Measurements from ENCODE around the gene HYLS1.

The HYLS1 gene

DNA sequence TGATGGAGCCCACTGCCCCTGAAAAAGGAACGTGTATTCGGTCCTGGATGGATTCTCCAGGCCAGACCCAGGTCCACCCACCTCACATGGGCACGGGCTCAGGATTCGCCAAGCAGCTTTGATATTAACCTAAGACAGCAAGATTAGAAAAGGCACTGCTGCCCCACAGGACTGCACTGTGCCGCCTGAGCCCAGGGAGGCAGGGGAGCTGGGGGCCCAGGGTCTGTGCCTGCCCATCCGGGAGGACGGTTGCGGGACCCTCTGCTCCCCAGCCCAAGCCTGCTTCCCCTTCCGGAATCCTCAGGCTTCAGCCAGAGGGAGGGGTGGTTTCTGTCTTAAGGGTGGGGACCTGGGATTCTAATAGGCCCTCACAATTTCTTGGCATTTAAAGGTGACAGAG is 44.8 kb downstream of the HYLS1 start:
- no peak for DNase-seq (ENCODE audit: extremely low read depth in 1 of 2, low read depth in 1 of 2)

DNA sequence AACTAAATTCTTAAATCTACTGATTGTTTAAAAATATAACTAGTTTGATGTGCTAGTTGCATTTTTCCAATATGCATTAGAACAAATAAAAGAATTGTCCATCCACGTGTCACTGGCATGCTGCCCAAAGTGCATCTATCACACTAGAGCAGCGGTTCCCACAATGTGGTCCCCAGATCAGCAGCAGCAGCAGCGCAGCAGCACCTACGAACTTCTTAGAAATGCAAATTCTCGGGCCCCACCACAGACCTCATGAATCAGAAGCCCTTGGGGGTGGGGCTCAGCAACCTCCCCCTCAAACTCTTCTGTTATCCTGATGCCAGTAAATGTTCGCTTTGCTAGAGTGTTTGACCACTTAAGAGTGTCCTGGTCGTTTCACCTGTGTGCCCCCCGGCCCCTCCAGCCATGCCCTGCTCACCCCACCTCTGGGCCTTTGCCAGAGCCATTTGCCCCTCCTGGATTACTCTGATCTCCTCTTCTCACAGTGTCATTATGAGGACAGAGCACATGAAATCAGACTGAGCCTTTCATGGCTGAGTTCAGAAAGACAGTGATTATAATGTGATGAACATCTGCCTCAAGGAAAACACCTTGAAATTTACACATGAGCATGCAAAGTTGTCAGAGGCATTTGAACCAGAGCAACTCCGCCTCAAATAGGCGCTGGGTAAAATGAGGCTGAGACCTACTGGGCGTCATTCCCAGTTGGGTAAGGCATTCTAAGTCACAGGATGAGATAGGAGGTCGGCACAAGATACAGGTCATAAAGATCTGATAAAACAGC is 45.8 kb downstream of the HYLS1 start:
- peak in 1 of 2 donors; percentile 53 for DNase-seq (ENCODE audit: extremely low read depth in 1 of 2, low read depth in 1 of 2)

DNA sequence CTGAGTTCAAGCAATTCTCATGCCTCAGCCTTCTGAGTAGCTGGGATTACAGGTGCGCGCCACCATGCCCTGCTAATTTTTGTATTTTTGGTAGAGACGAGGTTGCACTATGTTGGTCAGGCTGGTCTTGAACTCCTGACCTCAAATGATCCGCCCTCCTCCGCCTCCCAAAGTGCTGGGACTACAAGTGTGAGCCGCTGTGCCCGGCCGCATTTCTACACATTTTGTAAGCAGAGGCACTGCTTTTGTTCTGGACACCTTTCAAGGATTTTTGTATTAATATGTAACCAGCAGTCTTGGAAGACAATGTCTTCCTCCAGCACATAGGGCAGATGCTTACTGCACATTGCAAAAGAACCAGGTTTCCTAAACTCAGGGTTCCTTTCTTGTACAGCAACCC is 47.0 kb downstream of the HYLS1 start:
- no peak for DNase-seq (ENCODE audit: extremely low read depth in 1 of 2, low read depth in 1 of 2)

DNA sequence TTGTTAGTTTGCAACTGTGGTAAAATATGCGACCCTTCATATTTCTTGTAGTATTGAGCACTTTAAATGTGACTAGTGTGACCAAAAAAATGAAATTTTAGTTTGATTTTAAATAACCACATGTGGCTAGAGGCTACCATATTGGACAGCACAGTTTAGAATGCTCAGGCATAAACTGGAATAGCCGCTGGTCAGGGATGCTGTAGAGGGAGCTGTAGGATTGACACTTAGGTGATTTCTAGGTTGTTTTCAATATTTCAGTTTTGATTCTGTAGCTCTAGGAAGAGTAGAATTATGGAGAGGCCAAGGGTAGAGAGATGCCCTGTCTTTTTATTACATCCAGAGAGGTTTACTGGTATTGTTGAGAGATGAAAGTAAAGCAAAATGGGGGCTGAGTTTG is 47.6 kb downstream of the HYLS1 start:
- DNase-seq (ENCODE audit: extremely low read depth in 1 of 2, low read depth in 1 of 2): no peak

DNA sequence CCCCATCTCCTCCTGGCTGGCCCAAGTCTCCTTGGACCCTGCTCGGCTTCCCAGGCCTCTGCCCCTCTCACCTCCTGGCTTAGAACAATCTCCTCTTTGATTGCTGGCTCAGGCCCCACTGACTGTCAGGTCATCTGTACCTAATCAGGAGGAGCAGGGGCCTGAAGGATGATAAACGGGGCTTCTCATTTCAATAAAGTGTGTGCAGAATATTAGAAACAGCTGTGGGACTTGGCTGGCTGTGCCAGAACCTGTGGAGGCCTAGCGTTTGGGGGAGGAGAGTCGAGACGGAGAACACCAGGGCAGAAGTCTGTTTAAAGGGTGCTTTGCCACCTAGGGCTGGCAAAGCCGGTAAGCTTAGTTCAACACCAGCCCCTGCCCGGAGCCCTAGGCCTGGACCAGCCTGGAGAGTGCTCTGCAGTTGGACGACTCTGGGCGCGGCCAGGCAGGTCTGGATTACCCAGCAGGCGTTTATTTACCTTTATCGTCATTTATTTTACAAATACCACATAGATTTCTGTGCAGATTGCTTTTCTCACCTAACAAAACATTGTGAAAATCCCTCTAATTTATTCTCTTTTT is 48.2 kb downstream of the HYLS1 start:
- DNase-seq (ENCODE audit: extremely low read depth in 1 of 2, low read depth in 1 of 2): no peak

DNA sequence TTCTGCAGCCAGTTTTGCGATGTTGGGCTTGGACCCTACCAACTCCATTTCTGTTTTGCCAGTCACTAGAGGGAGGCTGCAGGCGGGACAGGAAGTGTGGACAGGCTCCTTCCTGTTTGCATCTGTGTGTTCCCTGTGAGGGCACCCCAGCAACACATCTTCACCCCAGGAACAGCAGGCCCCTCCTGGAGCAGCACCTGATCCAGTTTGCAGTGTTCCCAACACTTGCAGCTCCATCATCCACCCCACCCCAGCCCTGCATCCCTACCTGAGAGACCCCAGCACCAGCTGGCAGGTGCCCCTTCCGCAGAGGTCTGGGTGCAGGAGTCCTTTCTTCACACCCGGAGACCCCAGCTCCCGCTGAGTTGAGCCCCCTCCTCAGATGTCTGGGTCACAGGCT is 51.0 kb downstream of the HYLS1 start:
- DNase-seq (ENCODE audit: extremely low read depth in 1 of 2, low read depth in 1 of 2): no peak

DNA sequence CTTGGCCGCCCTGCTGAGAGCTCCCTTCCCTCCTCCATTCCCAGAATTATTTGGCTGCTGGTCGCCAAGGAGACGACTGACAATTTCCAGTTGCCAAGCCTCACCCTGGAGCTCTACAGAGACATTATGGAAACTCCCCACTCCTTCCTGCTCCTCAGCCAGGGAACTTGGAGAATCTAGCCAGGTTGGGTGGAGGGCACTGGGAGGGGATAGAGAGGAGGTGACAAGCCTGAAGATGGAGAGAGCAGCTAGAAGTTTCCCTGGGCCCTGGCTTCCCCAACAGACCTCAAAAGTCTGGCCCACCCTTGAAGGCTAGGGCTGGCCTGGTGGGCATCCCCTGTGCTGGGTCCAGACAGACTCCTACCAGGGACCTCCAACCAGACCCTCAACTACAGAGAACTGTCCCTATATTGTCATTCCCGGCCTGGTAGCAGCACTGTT is 51.6 kb downstream of the HYLS1 start:
- no peak for DNase-seq (ENCODE audit: extremely low read depth in 1 of 2, low read depth in 1 of 2)

DNA sequence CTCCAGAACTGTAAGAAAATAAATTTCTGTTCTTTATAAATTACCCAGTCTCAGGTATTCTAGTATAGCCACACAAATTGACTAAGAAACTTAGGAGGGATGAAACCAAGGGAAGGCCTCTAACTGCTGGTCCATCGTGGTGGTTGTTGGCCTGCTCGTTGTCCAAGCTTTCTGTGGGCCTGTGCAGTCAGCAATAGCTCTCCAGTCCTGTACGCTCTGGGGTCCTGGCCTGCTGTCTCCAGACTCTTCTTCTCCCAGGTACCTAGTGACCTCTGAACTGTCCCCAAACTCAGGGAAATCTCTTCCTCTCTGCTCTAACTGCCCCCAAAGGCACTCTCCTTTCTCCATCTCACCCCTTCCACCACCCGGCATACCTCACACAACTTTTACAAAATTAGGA is 52.7 kb downstream of the HYLS1 start:
- no peak for DNase-seq (ENCODE audit: extremely low read depth in 1 of 2, low read depth in 1 of 2)

DNA sequence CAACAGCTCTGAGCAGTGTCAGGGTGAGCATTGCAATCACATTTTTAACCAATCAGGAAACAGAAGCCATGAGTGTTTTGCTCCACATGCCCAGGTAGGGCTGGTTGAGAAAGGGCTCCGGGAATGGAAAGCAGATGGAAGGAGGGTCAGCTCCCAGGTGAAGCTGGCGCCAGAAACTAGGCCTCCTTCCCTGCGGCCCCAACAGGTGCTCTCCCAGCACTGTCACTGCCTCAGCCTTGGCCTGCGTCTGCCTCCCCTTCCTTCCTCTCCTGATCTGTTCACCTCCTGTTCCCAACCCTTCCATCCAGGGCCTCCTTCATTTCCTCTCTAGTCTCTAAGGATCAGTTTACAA is 53.8 kb downstream of the HYLS1 start:
- no peak for DNase-seq (ENCODE audit: extremely low read depth in 1 of 2, low read depth in 1 of 2)

DNA sequence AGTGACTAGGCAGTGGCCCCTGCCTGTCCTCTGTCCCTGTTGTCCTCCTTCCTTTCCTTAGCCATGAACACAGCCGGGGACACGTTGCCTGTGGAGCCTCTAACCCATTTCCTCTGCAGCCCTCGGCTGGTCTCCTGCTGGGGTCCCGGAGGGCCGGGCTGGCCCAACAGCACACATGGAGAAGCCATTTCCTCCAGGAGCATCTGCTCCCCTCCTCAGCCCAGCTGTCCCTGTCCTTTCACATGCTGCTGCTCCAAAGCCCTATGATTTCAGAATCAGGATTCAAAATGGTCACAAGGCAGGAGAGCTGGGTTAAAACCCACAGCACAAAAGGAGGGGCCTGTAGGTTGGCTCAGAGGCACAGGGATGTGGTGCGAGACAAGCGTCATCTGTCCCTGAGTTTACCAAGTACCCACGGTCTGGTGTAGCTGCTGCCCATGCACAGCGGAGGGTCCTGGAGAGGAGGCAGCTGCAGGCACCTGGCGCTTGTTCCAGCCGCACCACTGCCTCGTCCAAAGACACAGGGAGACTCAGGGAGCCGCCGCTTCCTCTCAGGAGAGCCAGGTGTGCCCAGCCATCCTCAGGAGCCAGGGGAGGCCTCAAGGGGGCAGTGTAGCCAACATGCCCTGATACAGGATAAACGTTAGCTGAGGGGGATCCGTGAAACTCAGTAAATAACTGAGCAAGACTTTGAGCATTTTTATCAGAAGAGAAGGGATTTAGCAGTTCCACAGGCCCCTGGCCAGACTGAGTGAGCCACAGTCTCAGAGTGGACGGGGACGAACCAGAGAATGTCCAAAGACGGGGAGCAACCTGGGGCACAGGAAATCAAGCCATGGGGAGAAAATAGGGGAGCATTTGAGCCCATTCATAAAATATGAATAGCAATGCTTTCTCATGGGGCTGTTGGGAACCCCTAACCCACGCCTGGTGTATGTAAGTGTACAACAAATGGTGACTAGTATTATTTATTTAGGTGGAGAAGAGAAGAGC is 54.4 kb downstream of the HYLS1 start:
- DNase-seq (ENCODE audit: extremely low read depth in 1 of 2, low read depth in 1 of 2): peak in 1 of 2 donors; percentile 25

DNA sequence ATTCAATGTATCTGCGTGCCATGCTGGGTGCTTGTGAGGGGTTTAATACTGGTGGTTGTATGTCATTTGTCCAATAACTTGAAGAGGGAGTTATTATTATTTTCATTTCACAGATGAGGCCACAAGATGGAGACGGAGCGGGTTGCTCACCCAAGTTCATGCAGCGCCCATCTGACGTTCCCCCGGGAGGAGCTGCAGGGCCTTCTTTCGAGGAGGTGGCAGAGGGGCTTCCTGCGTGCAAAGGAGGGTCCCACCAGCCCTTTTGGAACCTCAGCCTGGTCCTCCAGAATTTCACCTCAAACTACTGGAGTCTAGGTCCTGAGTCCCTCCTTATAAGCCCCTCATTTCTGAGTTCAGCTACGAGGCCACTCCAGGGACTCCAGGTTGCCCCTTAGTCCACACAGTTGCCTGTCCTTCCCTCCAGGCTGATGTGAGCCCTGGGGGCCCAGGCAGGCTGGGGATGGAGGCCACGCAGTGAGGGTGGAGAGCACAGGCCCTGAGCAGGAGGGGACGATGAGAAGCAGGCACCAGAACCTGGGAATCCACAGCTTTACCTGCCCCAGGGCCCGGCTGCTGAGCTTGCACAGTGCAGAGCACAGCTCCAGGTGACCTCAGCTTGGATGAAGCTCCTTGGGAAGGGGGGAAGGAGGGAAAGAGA is 55.4 kb downstream of the HYLS1 start:
- DNase-seq (ENCODE audit: extremely low read depth in 1 of 2, low read depth in 1 of 2): no peak

DNA sequence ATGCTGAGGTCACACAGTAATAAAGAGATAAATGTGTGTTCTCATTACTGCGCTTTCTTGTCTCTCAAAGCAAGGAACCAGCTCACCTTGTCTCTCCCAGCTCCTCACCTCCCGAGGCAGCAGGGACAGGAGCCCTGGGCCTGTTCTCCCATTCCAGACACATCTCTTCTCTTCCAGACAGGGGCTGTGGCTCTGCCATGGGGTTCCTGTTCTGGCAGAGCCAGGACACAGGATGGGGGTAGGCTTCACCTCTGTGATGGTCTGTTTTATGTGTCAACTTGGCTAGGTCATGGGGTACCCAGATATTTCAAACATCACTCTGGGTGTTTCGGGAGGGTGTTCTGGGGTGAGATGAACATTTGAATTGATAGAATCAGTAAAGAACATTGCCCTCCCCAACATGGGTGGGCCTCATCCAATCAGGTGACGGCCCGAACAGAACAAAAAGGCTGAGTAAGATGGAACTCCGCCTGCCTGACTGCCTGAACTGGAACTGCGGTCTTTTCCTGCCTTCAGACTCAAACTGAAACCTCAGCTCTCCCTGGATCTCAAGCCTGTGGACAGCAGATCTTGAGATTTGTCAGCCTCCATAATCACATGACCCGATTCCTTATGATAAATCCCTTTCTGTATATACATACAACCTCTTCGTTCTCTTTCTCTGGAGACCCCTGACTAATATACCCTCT is 56.3 kb downstream of the HYLS1 start:
- DNase-seq (ENCODE audit: extremely low read depth in 1 of 2, low read depth in 1 of 2): no peak

DNA sequence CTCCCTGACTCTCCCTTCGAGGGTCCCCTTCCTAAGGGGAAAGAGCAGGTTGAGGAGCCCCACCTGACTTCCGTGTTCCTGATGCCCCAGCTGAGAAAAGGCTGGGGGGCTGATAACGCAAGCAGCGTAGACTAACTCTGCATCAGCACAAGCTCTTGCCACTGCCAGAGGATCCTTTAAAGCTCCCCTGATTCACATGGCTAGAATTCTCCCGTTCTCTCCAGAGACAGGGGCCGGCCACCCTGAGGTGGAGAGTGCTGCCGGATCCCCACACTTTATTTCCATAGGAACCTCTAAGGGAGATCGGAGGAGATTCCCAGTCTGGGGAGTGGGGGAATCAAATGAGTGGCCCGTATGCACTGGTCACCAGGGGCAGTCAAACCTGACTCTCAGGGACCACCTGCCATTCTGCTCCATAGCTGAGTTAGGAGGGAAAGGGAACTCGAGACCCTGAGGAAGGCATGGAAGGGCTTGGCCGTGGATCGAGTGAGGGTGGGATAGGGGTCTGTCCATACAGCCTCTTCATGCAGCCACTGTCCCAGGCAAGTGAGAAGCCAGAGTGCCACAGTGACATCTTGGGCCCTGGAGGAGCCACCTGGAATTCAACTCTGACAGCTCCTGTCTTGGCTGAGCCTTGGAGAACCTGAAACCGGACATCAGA is 57.0 kb downstream of the HYLS1 start:
- DNase-seq (ENCODE audit: extremely low read depth in 1 of 2, low read depth in 1 of 2): no peak

DNA sequence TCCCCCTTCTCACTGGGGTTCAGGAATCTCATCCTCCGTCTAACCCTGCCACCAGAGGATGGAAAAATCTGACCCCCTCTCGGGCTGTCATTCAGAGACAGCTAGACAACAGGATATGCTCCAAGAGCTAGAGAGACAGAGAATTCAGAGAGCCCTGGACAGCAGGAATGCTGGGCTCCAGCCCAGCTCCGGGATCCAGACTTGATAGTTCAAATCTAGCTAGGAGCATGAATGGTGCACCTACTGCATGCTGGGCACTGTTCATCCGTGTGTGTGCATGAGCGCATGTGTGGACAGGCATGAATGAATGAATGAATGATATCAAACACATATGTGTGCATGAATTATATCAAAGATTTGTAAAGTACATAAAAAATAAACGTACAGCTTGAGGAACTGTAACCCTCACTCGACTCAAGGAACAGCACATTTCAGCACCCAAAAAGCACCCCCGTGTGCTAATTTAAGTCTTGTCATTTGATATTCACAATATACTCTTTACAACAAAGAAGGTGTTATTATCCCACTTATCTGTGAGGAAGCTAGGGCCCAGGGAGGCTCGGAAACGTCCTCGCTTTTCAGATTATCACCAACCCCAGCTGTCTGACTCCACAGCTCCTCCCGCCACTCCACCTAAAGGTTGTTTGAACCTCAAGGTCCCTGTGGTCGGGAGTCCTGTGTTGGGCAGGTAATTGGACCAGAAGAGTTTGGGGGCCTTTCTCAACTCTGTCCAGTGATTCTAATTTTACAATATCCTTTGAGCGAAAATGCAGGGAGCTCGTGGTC is 57.7 kb downstream of the HYLS1 start:
- DNase-seq (ENCODE audit: extremely low read depth in 1 of 2, low read depth in 1 of 2): no peak

DNA sequence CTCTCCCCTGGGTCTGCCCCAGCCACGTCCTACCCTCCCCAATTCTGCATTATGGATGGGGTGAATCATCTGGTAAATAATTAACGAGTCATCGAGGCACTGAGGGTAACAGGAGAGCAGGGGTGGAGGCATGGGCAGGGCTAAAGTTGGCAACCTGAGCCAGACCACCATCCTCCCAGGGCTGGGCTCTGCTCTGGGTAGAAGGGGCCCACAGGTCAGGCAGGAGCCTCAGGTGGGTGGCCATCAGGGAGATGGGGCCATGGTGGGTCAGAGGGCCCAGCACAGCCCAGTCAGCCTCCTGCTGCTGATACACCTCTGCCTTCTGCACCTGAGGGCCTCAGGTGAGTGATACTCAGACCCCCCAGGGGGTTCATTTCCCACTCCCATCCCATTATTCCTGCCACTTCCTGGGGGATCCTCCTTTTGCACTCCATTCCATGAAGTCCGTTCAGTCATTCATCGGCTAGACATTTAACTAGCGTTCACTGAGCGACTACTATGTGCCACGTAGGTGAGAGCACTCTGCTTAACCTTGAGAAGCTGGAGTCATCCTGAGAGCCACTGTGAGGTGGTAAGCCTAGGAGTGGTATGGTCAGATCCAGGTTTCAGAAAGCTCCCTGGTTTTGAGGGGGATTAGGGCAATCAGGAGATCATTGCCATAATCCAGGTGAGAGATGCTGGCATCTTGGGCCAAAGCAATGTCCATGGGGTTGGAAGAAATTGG is 58.5 kb downstream of the HYLS1 start, which contains the start of gene VSIG10L2:
Gene VSIG10L2 (plus strand): TSS at position 248 of the 724 bp plus-strand sequence. CDS start 12 bp downstream, at position 260.
- no peak for DNase-seq (ENCODE audit: extremely low read depth in 1 of 2, low read depth in 1 of 2)

DNA sequence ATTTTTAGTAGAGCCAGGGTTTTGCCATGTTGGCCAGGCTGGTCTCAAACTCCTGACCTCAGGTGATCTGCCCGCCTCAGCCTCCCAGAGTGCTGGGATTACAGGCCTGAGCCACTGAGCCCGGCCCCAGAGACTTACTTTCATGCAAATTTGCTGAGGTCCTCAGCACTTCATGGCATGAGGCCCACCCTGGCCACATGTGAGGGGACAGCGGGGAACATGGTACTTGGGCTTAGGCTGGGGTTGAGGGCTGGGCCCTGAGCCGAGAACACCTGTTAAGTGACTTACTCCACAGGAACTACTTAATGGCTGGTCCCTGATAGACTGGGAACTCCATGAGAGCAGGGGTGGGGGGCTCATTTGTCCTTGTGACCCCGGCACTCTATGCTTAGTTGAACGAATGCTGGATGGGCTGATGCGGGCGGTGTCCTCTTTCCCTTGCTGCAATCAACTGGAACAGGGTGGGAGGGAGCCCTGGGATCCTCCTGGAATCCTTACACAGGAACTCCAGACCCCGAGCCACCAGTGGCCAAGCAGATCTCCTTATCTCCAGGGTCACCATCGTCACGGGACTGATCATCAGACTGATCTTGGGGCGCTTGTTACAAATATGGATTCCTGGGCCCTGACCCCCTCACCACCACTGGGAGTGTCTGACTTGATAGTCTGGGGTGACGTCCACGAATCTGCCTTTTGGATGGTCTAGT is 59.4 kb downstream of the HYLS1 start:
- no peak for DNase-seq (ENCODE audit: extremely low read depth in 1 of 2, low read depth in 1 of 2)

DNA sequence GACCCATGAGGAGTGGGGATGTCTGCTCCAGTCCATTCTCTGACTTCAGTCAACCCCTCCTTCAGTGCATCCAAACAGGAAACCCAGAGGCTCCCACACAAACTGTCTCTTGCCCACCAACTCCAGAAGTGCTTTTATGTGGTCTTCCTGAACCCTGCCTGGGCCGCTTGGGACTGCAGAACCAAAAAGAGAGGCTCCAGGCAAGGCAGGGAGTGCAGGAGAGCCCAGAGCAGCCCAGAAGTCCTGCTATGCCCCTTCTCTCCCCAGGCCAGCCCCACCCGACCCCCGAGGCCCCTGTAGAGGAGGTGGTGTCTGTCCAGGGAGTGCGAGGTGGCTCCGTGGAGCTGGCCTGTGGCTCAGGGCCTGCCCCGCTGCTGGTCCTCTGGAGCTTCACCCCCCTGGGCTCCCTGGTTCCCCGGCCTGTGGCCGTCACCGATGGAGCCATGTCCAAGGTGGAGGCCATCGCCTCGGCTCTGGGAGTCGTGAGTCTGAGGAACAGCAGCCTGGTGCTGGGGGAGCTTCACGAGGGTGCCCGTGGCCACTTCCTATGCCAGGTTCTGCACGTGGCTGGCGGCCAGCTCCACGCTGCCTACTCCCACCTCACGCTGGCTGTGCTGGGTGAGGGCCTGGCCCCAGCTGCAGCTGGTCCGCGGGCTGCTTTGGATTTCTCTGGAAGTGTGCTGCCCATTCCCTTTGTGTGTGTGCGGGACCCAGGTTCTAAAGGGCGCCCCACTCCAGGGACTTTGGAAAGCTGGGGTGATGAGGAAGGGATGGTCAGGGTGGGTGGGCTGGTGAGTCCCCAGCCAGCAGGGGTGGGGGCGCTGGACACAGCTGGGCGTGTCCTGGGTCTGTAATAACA is 60.2 kb downstream of the HYLS1 start:
- DNase-seq (ENCODE audit: extremely low read depth in 1 of 2, low read depth in 1 of 2): no peak

Data from stimulated activated CD8-positive, alpha-beta memory T cell treated with anti-CD3 and anti-CD28 coated beads, Interleukin-7, amount 100 ng/mL, for 48 hours (primary cell).